ENCODE measurements around the gene ZNF831. TPM values are rescaled to one million over a fixed set of nuclear protein-coding genes. Genes with fewer than 3 reads are reported as not detected.

ZNF831 gene
- total and polyA plus RNA-seq, 5 experiments from 2014 or later: 5.5 to 29.9 (median 6.2) TPM

DNA sequence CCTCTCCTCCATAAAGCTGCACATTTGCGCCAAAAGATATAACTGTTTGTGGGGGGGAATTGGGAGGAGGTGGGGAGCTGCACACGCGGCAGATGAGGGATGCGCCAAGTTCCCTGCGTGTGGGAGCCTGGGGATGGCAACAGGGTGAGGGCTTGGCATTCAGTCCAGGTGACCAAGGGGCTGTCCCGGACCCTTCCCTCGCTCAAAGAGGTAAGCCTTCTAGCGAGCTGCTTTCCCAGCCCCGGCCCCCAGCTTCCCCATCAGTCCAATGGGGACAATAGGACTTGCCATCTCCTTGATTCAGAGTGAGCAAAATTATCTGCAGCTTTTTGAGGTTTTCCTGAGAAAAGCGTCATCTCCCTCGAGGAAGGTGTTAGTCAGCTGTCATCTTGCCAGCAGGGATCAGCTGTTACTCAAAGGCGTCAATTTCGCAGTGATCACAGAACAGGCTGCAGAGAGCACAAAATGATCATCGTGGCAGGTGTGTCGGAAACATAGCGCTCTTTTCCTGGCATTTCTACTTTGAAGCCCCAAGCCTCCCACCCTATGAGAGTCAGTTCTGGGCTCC is 21.3 kb downstream of the ZNF831 start:
- H3K27me3 Mint-ChIP-seq: no peaks in the 10 kb centered on the region
- ATAC-seq (no peak), DNase-seq (no peak)
- H3K9me3 Mint-ChIP-seq: no peaks in the 10 kb centered on the region
- peaks cover 34 to 76% (median 70%) of the 10 kb centered on the region in 4 donors for H3K4me1 Mint-ChIP-seq
- peak overlapping the region in 2 of 10 donors; percentile 19 to 22 for H3K4me3 Mint-ChIP-seq
- POLR2A ChIA-PET: interaction anchor here (0.5 to 1.4 kb wide), 6 partner anchors 19 to 731 kb away, joined by 3 to 9 read pairs (median 4); partner anchors contain the start of gene ATP5F1E
- peak overlapping the region in 7 of 10 donors; percentile 40 to 87 (median 72) for H3K27ac Mint-ChIP-seq
- H3K36me3 Mint-ChIP-seq: peaks cover 5 to 51% (median 19%) of the 10 kb centered on the region in 3 donors

DNA sequence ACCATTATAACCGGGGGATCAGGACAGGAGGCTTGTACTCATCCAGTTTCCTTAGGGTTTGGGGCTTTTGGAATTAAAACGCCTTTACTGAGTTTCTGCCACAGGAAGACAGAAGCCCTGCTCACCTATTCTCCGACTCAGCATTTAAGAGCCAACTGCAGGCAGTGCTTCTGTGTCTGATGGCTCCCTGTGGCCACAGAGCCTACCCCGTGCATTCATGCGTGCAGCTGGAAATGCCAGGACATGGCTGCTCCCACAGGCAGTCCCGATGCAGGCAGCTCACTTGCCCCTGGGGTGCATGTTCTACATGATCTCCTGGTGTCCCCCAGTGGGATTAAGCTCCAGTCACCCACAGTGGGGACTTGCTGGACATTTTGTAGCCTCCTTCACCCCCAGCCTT is 22.2 kb downstream of the ZNF831 start:
- POLR2A ChIA-PET: interaction anchor here (0.9 to 1.5 kb wide), 4 partner anchors 12 to 64 kb away, joined by 3 to 9 read pairs (median 6); no protein-coding TSS in a partner anchor
- Mint-ChIP-seq H3K4me1 (peaks cover 34 to 74% (median 67%) of the 10 kb centered on the region in 4 donors), H3K4me3 (no peak overlapping the region), H3K27me3 (no peaks in the 10 kb centered on the region), H3K36me3 (peaks cover 5 to 50% (median 19%) of the 10 kb centered on the region in 3 donors), H3K9me3 (no peaks in the 10 kb centered on the region), H3K27ac (peak overlapping the region in 8 of 10 donors; percentile 20 to 77 (median 42))
- no peak for DNase-seq
- ATAC-seq: no peak

DNA sequence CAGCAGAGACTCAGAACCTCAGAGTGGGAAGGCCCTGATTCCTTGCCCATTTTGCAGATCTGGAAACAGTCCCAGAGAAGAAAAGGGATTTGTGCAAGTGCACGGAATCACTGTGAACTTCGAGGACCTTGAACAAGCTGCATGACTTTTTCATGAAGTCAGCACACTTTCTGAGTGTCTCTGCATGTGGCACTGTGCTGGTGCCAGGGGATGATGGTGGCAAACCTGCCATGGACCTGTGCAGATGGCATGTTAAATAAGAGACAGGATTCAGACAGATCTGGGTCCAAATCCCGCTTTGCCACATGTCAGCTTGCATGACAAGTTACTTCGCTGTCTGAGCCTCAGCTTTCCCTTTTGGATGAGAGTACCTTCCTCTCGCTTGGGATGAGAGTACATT is 26.8 kb downstream of the ZNF831 start:
- no peak for ATAC-seq

DNA sequence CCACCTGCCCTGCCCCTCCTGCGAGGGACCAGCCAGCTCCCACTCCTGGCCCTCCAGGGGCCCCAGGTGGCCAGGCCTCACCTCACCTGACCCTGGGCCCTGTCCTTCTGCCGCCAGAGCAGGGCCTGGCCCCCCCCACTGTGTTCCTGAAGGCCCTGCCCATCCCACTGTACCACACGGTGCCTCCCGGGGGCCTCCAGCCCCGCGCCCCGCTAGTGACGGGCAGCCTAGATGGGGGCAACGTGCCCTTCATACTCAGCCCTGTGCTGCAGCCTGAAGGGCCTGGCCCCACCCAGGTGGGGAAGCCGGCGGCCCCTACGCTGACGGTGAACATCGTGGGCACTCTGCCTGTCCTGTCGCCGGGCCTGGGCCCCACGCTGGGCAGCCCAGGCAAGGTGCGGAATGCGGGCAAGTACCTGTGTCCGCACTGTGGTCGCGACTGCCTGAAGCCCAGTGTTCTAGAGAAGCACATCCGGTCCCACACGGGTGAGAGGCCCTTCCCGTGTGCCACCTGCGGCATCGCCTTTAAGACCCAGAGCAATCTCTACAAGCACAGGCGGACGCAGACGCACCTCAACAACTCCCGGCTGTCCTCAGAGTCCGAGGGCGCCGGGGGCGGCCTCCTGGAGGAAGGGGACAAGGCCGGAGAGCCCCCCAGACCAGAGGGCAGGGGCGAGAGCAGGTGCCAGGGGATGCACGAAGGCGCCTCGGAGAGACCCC is 27.6 kb downstream of the ZNF831 start:
- Mint-ChIP-seq H3K27me3 (no peaks in the 10 kb centered on the region), H3K27ac (peak overlapping the region in 1 of 10 donors; percentile 48), H3K4me1 (peaks cover 17 to 32% (median 25%) of the 10 kb centered on the region in 4 donors), H3K9me3 (no peaks in the 10 kb centered on the region), H3K36me3 (peaks cover 0 to 27% (median 2%) of the 10 kb centered on the region in 3 donors), H3K4me3 (no peak overlapping the region)
- POLR2A ChIA-PET: no interaction called here
- DNase-seq (no peak), ATAC-seq (no peak)

More for the DNA sequence above, 26.8 kb downstream of the ZNF831 start:
- DNase-seq: no peak
- POLR2A ChIA-PET: no interaction called here
- H3K27me3 Mint-ChIP-seq: no peaks in the 10 kb centered on the region
- peaks cover 18 to 36% (median 29%) of the 10 kb centered on the region in 4 donors for H3K4me1 Mint-ChIP-seq
- no peak overlapping the region for H3K4me3 Mint-ChIP-seq
- H3K9me3 Mint-ChIP-seq: no peaks in the 10 kb centered on the region
- H3K36me3 Mint-ChIP-seq: peaks cover 0 to 24% (median 0%) of the 10 kb centered on the region in 3 donors
- H3K27ac Mint-ChIP-seq: peak overlapping the region in 5 of 10 donors; percentile 10 to 75 (median 58)

DNA sequence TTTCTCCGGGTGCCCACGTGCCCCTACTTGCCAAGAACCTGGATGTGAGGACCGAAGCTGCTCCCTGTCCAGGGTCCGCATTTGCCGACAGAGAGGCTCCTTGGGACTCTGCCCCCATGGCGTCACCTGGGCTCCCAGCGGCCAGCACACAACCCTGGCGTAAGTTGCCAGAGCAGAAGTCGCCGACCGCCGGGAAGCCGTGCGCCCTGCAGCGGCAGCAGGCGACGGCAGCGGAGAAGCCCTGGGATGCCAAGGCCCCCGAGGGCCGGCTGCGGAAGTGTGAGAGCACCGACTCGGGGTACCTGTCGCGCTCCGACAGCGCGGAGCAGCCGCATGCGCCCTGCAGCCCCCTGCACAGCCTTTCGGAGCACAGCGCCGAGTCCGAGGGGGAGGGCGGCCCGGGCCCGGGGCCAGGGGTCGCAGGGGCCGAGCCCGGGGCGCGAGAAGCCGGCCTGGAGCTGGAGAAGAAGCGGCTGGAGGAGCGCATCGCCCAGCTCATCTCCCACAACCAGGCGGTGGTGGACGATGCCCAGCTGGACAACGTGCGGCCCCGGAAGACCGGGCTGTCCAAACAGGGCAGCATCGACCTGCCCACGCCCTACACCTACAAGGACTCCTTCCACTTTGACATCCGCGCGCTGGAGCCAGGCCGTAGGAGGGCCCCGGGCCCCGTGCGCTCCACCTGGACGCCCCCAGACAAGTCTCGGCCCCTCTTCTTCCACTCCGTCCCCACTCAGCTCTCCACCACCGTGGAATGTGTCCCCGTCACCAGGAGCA is 28.3 kb downstream of the ZNF831 start:
- H3K27ac Mint-ChIP-seq: peak overlapping the region in 2 of 10 donors; percentile 52 to 79
- POLR2A ChIA-PET: no interaction called here
- DNase-seq (no peak), ATAC-seq (no peak)
- no peaks in the 10 kb centered on the region for H3K27me3 Mint-ChIP-seq
- H3K36me3 Mint-ChIP-seq: peaks cover 0 to 31% (median 7%) of the 10 kb centered on the region in 3 donors
- peaks cover 0 to 2% (median 0%) of the 10 kb centered on the region in 9 donors for H3K9me3 Mint-ChIP-seq
- H3K4me3 Mint-ChIP-seq: no peak overlapping the region
- H3K4me1 Mint-ChIP-seq: peaks cover 13 to 27% (median 20%) of the 10 kb centered on the region in 4 donors

DNA sequence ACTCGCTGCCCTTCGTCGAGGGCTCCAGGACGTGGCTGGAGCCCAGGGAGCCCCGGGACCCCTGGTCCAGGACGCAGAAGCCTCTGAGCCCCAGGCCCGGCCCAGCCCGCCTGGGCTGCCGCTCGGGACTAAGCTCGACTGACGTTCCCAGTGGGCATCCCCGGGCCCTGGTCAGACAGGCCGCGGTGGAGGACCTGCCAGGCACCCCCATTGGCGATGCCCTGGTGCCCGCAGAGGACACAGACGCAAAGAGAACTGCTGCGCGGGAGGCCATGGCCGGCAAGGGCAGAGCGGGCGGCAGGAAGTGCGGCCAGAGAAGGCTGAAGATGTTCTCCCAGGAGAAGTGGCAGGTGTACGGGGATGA is 28.9 kb downstream of the ZNF831 start:
- H3K27ac Mint-ChIP-seq: peak overlapping the region in 6 of 10 donors; percentile 18 to 80 (median 70)

DNA sequence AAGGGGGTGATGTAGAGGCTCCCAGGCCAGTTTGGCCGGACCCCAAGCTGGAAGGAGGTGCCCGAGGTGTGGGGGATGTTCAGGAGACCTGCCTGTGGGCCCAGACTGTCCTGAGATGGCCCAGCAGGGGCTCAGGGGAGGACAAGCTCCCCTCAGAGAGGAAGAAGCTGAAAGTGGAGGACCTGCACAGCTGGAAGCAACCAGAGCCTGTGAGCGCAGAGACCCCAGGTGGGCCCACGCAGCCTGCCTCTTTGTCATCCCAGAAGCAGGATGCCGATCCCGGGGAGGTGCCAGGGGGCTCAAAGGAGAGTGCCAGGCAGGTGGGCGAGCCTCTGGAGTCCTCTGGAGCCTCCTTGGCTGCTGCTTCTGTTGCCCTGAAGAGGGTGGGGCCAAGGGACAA is 29.7 kb downstream of the ZNF831 start:
- Mint-ChIP-seq H3K27me3 (no peaks in the 10 kb centered on the region), H3K27ac (peak overlapping the region in 1 of 10 donors; percentile 79), H3K4me3 (no peak overlapping the region), H3K36me3 (peaks cover under 1 to 33% (median 11%) of the 10 kb centered on the region in 3 donors), H3K9me3 (peaks cover 0 to 2% (median 0%) of the 10 kb centered on the region in 9 donors), H3K4me1 (peaks cover 2 to 17% (median 13%) of the 10 kb centered on the region in 4 donors)
- POLR2A ChIA-PET: interaction anchor here (1.0 kb wide), 1 partner anchor 71 kb away, joined by 4 read pairs; no protein-coding TSS in a partner anchor
- DNase-seq: no peak
- ATAC-seq: no peak

More for the DNA sequence above, 28.9 kb downstream of the ZNF831 start:
- Mint-ChIP-seq H3K9me3 (peaks cover 0 to 2% (median 0%) of the 10 kb centered on the region in 9 donors), H3K27me3 (no peaks in the 10 kb centered on the region), H3K36me3 (peaks cover 0 to 31% (median 7%) of the 10 kb centered on the region in 3 donors), H3K4me1 (peaks cover 8 to 23% (median 19%) of the 10 kb centered on the region in 4 donors), H3K4me3 (no peak overlapping the region)
- DNase-seq (no peak), ATAC-seq (no peak)
- POLR2A ChIA-PET: no interaction called here

DNA sequence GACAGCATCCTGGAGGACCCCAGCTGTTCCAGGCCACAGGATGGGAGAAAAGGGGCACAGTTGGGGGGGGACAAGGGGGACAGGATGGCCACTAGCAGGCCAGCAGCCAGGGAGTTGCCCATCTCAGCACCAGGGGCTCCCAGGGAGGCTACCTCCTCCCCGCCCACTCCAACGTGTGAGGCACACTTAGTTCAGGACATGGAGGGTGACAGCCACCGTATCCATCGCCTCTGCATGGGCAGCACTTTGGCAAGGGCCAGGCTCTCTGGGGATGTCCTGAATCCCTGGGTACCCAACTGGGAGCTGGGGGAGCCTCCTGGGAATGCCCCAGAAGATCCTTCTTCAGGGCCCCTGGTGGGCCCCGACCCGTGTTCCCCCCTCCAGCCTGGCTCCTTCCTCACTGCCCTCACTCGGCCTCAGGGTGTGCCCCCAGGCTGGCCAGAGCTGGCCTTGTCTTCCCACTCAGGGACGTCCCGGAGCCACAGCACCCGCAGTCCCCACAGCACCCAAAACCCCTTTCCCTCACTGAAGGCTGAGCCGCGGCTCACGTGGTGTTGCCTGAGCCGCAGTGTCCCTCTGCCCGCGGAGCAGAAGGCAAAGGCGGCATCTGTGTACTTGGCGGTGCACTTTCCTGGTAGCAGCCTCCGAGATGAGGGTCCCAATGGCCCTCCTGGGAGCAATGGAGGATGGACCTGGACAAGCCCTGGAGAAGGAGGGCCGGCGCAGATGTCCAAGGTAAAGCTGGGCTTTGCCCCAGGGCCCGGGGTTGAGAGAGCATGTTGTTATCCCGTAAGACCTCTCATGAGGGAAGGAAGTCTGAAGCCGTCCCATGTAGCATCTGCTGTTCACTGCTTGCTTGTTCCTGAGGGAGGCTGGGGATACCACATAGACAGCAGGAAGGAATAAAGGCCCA is 30.7 kb downstream of the ZNF831 start:
- ATAC-seq: no peak
- Mint-ChIP-seq H3K36me3 (peaks cover 10 to 40% (median 18%) of the 10 kb centered on the region in 3 donors), H3K27me3 (no peaks in the 10 kb centered on the region), H3K27ac (peak overlapping the region in 6 of 10 donors; percentile 26 to 80 (median 40)), H3K4me3 (no peak overlapping the region), H3K9me3 (peaks cover 0 to 3% (median 0%) of the 10 kb centered on the region in 9 donors), H3K4me1 (peaks cover 2 to 18% (median 13%) of the 10 kb centered on the region in 4 donors)
- no peak for DNase-seq
- POLR2A ChIA-PET: interaction anchor here (1.2 to 2.3 kb wide), 2 partner anchors 69 to 71 kb away, joined by 3 to 7 read pairs; no protein-coding TSS in a partner anchor

DNA sequence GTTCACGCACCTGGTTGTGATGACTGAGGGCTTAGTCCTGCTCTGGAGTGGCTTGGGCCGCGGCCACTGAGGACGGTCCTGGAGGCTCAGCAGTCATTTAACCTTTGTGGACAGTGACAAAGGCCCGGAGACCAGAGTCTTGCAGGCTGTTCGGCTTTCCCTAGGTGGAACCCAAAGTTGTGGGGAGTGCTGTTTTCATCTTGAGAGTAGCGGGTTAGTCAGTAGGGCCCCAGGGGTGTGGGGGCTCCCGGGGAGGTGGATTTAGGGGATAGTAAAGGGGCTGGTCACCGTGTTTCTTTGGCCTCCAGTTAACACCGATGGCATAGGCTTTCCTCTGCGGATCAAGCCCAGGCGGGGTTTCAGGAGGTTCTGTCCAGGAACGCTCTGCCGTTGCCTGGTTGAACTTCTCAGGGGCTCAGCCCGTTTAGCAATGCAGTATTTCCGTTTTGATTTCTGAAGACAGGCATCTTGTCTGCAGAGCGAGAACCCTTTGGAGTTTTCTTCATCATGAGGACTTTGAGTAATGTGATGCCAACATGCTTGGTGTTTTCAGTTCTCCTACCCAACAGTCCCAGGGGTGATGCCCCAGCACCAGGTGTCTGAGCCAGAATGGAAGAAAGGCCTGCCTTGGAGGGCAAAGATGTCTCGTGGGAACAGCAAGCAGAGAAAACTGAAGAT is 31.8 kb downstream of the ZNF831 start:
- H3K9me3 Mint-ChIP-seq: peaks cover 0 to 11% (median 8%) of the 10 kb centered on the region in 9 donors
- POLR2A ChIA-PET: interaction anchor here (2.3 kb wide), 1 partner anchor 73 kb away, joined by 7 read pairs; no protein-coding TSS in a partner anchor
- H3K36me3 Mint-ChIP-seq: peaks cover 21 to 52% (median 28%) of the 10 kb centered on the region in 3 donors
- peak overlapping the region in 8 of 10 donors; percentile 25 to 80 (median 72) for H3K27ac Mint-ChIP-seq
- ATAC-seq (no peak), DNase-seq (no peak)
- no peak overlapping the region for H3K4me3 Mint-ChIP-seq
- H3K27me3 Mint-ChIP-seq: no peaks in the 10 kb centered on the region
- peaks cover 2 to 14% (median 11%) of the 10 kb centered on the region in 4 donors for H3K4me1 Mint-ChIP-seq

DNA sequence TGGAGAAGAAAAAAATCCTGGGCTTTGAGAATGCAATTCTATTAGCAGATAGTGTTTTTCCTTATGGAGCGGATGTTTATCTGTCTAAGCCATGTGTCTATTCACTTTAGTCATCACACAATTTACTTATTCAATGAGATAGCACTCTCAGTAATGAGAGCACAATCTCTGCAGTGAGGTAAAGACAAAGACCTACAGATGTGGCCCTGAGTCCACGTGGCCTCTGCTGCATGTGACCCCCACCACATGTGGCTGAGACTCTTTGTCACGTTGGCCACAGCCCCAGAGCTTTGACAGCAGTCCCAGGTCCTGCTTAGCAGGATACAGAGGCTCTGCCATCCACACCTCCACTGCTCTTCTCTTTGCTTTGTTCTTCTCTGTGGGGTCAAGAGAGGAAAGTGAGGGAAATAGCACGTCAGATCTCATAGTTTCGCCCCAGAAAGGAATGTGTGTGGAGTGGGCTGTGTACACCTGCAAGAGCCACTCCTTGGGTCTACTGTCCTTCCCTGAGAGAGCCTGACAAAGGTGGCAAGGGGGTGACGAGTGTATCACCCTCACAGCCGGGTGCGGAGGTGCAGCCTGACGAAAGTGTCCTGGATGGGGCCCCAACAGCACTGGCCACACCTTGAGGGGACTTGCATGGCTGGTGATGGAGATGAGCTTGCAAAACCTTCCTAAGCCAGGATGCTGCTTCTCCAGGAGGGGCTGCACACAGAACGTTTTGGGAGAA is 40.7 kb downstream of the ZNF831 start:
- POLR2A ChIA-PET: no interaction called here
- DNase-seq: no peak
- Mint-ChIP-seq H3K4me1 (peaks cover 15 to 47% (median 38%) of the 10 kb centered on the region in 4 donors), H3K27me3 (no peaks in the 10 kb centered on the region), H3K36me3 (peaks cover 15 to 54% (median 29%) of the 10 kb centered on the region in 3 donors), H3K27ac (peak overlapping the region in 9 of 10 donors; percentile 8 to 90 (median 78)), H3K9me3 (peaks cover 0 to 15% (median 8%) of the 10 kb centered on the region in 9 donors), H3K4me3 (peak overlapping the region in 1 of 10 donors; percentile 11)
- ATAC-seq: no peak

Measured in naive thymus-derived CD8-positive, alpha-beta T cell (primary cell).